Measurements from ENCODE around the gene GLB1L2.
A peak's percentile ranks its signal among the peaks of the same experiment; 100 is the strongest.

The GLB1L2 gene

GRCh38 chr11:134349109-134349801, 17.5 kb downstream of the GLB1L2 start:
- no peak for DNase-seq

- DNase-seq: no peak
Measured at GRCh38 chr11:134349802-134350355, 18.1 kb downstream of the GLB1L2 start.

- DNase-seq: no peak
Measured at GRCh38 chr11:134350381-134350780, 18.6 kb downstream of the GLB1L2 start.

- no peak for DNase-seq
Measured at GRCh38 chr11:134352111-134352510, 20.3 kb downstream of the GLB1L2 start.

- no peak for DNase-seq
Measured at GRCh38 chr11:134355136-134355535, 23.3 kb downstream of the GLB1L2 start.

GRCh38 chr11:134355656-134356055, 23.9 kb downstream of the GLB1L2 start:
- no peak for DNase-seq

GRCh38 chr11:134356656-134357544, 25.1 kb downstream of the GLB1L2 start:
- DNase-seq: no peak

- DNase-seq: no peak
Measured at GRCh38 chr11:134357545-134357839, 25.7 kb downstream of the GLB1L2 start.

GRCh38 chr11:134358165-134358855, 26.5 kb downstream of the GLB1L2 start:
- no peak for DNase-seq

- no peak for DNase-seq
Measured at GRCh38 chr11:134358856-134359490, 27.2 kb downstream of the GLB1L2 start.

GRCh38 chr11:134359646-134360045, 27.9 kb downstream of the GLB1L2 start:
- DNase-seq: no peak

- peak; percentile 36 to 57 for DNase-seq
Measured at GRCh38 chr11:134360050-134360835, 28.5 kb downstream of the GLB1L2 start.

- DNase-seq: no peak
Measured at GRCh38 chr11:134361661-134362060, 29.9 kb downstream of the GLB1L2 start.

- DNase-seq: no peak
Measured at GRCh38 chr11:134362192-134362901, 30.6 kb downstream of the GLB1L2 start.

GRCh38 chr11:134363161-134363560, 31.4 kb downstream of the GLB1L2 start:
- no peak for DNase-seq

- peak; percentile 18 to 66 for DNase-seq
Measured at GRCh38 chr11:134363592-134363991, 31.8 kb downstream of the GLB1L2 start.

- no peak for DNase-seq
Measured at GRCh38 chr11:134364261-134364660, 32.5 kb downstream of the GLB1L2 start.

GRCh38 chr11:134365011-134365925, 33.5 kb downstream of the GLB1L2 start:
- no peak for DNase-seq

- no peak for DNase-seq
Measured at GRCh38 chr11:134366254-134366653, 34.5 kb downstream of the GLB1L2 start.

GRCh38 chr11:134367781-134368180, 36.0 kb downstream of the GLB1L2 start:
- peak in 1 of 2 experiments; percentile 86 for DNase-seq
